ENCODE measurements around the gene SPATA45.

SPATA45 gene

DNA sequence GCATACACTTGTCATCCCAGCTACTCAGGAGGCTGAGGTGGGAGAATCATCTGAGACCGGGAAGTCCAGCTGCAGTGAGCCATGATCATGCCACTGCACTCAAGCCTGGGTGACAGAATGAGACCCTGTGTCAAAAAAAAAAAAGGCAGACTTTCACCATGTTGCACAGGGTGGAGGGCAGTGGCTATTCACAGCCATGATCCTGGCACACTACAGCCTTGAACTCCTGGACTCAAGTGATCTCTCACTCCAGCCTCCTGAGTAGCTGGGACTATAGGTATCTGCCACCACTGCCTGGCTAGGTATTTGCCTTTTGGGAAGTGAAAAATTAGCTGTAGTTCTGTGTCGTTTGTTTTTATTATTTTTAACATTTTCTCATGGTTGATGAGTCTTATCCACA, 19.1 kb downstream of the SPATA45 start:
- DNase-seq (ENCODE audit: low read depth in 2 of 2): no peak

- no peak for DNase-seq (ENCODE audit: low read depth in 2 of 2)
These were observed 19.6 kb downstream of the SPATA45 start for GRCh38 chr1:212827831-212828278.

GRCh38 chr1:212827171-212827776, 20.2 kb downstream of the SPATA45 start:
- no peak for DNase-seq (ENCODE audit: low read depth in 2 of 2)

DNA sequence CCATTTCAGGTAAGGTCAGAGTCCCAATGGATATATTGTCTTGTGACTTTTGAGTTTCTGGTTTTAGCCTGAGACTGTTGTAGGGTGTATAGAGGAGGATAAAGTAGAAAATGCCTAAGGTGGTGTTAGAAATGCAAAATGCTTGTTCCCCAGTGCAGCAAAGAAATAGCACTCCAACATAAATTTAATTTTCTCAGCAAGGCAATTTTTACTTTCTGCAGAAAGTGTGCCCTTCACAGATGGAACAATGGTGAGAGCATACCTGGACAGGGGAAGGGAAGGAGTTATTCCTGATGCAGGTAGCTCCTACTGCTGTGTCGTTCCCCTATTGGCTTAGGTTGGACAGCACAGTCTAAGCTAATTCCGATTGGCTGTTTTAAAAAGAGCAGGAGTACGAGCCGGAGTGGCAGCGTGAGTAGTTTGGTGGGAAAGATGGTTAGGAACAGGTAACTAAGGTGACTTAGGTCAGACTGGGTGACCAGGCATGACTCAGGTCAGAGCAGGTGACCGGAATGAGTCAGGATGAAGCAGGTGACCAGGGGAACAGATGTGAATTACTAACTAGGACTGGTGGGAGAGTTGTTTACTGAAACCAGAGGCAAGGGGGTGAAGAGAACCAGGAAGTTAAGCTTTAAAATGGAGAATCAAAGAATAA, 21.5 kb downstream of the SPATA45 start:
- DNase-seq (ENCODE audit: low read depth in 2 of 2): no peak

- no peak for DNase-seq (ENCODE audit: low read depth in 2 of 2)
These were observed 23.2 kb downstream of the SPATA45 start for GRCh38 chr1:212824201-212824600.

DNA sequence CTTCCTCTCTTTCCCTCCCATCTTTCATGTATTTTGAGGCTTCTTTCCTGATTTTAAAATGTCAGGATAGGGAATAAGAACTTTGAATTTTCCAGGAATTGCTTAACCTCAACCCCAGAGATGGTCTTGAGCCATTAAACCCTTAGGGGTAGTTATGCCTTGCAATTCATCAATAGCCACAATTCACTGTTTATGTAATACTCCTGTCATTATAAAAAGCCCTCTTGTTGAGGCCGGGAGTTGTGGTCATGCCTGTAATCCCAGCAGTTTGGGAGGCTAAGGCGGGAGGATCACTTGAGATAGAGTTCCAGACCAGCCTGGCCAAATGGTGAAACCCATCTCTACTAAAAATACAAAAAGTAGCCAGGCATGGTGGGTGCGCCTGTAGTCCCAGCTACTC, 24.5 kb downstream of the SPATA45 start:
- DNase-seq (ENCODE audit: low read depth in 2 of 2): no peak

- DNase-seq (ENCODE audit: low read depth in 2 of 2): no peak
These were observed 26.5 kb downstream of the SPATA45 start for GRCh38 chr1:212820969-212821368.

DNA sequence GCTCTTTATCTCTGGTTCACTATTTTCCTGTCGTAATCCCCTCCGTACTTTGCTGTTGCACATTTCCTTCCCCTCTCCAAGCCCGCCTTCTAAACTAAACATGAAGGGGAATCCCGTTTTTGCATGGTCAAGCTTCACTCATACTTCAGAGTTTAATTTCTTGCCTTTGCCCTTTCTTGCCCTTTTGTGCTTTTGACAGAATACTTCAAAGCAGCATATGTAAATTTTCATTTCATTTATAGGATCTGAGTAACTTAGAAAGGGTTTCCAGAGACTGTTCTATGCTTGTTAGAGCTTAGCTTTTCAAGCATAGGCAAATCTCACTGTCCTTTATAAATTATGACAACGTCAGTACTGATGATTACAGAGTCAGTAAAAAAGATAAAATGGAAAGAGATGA, 27.7 kb downstream of the SPATA45 start:
- no peak for DNase-seq (ENCODE audit: low read depth in 2 of 2)

DNA sequence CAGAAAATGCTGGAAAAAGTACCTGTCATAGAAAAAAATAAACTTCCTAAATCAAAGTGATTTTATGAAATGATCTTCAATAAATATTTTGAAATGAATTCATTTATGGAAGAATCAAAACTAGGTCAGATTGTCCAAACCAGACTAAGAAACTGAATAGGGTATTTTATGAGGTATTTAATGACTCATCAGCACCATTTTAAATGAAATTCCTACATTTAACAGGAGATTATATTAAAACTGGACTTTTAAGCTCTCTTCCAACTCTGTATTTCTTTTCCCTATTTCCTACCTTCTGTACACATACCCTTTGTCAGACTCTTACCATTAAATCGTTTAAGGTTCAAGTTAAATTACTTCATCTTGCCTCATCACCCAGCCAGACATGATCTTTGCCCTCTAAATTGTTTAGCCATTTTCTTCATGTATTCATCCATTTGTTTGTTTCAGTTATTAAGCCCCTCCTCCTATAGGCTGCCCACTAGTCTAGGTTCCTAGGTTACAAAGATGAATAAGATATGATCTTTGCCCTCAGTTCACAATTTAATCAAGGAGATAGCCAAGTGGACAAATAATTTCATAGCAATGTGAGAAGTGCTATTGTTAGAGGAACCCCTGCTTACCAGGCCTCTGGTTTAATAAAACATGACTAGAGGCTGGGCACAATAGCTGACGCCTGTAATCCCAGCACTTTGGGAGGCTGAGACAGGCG, 30.7 kb downstream of the SPATA45 start:
- DNase-seq (ENCODE audit: low read depth in 2 of 2): no peak

- DNase-seq (ENCODE audit: low read depth in 2 of 2): no peak
These were observed 32.7 kb downstream of the SPATA45 start for GRCh38 chr1:212814537-212815334.

DNA sequence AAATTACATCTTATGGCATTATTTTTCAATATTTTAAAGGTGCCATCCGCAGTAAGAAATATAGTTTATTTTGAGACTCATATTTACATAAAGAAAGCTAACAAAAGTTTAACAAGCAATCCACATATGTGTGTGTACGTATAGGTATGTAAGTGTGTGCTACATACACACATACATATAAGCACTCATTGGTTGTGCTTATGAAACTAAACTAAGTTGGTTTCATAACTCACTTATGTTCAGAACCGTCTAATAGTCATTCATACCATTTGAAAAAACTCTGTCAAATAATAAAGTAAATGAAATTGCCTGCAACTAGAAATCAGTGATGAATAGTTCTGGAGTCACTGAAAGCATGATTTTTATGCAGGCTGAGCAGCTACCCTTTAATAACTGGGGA, 41.7 kb downstream of the SPATA45 start:
- DNase-seq (ENCODE audit: low read depth in 2 of 2): no peak

DNA sequence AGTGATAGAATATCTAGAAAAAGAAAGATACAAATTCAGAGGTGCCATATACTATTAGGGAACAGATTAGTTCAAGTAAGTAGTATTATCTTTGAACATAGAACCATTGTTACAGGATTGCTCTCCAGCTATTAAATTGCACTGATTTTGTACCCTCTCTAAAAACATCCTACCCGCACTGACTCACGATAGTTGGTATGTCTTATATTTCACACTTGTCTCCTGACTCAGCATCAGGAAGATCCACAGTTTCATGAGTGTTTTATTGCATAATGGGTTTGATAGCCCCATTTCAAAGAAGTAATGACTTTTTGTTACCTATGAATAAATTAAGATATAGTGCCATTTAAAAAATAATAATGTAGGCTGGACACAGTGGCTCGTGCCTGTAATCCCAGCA, 49.8 kb downstream of the SPATA45 start:
- no peak for DNase-seq (ENCODE audit: low read depth in 2 of 2)

- no peak for DNase-seq (ENCODE audit: low read depth in 2 of 2)
These were observed 52.9 kb downstream of the SPATA45 start for GRCh38 chr1:212794561-212795014.

DNA sequence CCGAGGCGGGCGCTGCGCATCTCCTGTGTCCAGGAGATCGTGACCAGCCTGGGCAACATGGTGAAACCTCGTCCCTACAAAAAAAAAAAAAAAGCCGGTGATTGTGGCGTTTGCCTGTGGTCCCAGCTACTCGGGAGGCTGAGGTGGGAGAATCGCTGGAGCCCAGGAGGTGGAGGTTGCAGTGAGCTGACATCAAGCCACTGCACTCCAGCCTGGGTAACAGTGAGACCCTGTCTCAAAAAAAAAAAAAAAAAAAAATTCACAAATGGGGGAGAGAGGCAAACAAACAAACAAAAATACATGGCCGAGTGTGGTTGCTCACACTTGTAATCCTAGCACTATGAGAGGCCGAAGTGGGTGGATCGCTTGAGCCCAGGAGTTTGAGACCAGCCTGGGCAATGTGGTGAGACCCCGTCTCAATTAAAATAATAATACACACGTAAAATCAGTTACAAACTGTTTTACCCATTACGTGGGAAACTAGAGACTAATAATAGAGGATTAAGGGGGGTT, 55.0 kb downstream of the SPATA45 start:
- no peak for DNase-seq (ENCODE audit: low read depth in 2 of 2)

GRCh38 chr1:212791676-212792395, 55.6 kb downstream of the SPATA45 start, which contains the start of the genes NSL1 and TATDN3:
Gene NSL1 (minus strand): TSS chr1:212791777. CDS start chr1:212791763, 14 bp downstream.
Gene TATDN3 (plus strand): TSS chr1:212791894. CDS start chr1:212791922, 28 bp downstream.
- DNase-seq (ENCODE audit: low read depth in 2 of 2): peak; percentile 90 to 91

DNA sequence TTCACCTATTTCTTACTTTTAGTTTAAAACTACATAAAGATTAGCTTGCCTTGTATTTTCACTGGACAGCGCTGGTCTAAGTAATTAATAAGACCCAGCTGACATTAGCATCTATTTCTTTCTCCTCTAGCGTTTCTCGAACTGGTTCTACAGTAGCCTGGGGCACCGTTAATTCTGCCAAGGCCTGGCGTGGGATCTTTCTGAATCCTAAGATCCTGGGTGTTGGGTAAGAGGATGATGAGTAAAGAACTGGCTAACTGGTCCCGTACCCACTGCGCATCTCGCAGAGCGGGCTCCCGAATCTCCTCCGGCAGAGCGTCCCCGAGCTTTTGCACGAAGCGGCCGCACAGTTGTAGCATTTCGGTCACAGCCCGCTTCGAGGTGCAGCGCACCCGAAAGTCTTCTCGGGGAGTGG, 56.2 kb downstream of the SPATA45 start:
- DNase-seq (ENCODE audit: low read depth in 2 of 2): no peak

DNA sequence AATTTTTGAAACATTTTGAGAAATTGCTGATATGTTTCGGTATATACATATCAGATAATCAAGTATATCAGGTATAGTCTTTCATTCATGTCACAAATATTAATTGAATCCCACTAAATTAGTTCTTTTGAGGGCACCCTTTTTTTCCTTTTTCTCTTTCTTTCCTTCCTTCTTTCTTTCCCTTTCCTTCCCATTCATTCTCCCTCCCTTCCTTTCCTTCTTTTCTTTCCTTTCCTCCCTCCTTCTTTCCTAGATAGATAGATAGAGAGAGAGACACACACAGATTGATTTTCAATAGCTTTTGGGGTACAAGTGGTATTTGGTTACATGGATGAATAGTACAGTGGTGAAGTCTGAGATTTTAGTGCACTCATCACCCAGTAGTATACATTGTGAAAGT, 61.6 kb downstream of the SPATA45 start:
- DNase-seq (ENCODE audit: low read depth in 2 of 2): no peak

GRCh38 chr1:212783976-212784375, 63.5 kb downstream of the SPATA45 start:
- DNase-seq (ENCODE audit: low read depth in 2 of 2): no peak

- no peak for DNase-seq (ENCODE audit: low read depth in 2 of 2)
These were observed 64.9 kb downstream of the SPATA45 start for GRCh38 chr1:212782422-212783154.

- no peak for DNase-seq (ENCODE audit: low read depth in 2 of 2)
These were observed 66.2 kb downstream of the SPATA45 start for GRCh38 chr1:212781225-212781624.

Data from stimulated activated CD8-positive, alpha-beta memory T cell treated with anti-CD3 and anti-CD28 coated beads, Interleukin-2, amount 100 ng/mL, for 1 hour (primary cell).